ENCODE data around the gene PMEPA1.

The PMEPA1 gene

GRCh38 chr20:57622579-57623381, 87.0 kb downstream of the PMEPA1 start:
- DNase-seq (ENCODE audit: low read depth in 2 of 2), result peak; percentile 44 to 60

- no peak for DNase-seq (ENCODE audit: low read depth in 2 of 2)
Measured at GRCh38 chr20:57622201-57622570, 87.6 kb downstream of the PMEPA1 start.

GRCh38 chr20:57621421-57622200, 88.2 kb downstream of the PMEPA1 start:
- DNase-seq (ENCODE audit: low read depth in 2 of 2), result no peak

GRCh38 chr20:57620999-57621398, 88.8 kb downstream of the PMEPA1 start:
- no peak for DNase-seq (ENCODE audit: low read depth in 2 of 2)

- DNase-seq (ENCODE audit: low read depth in 2 of 2), result no peak
Measured at GRCh38 chr20:57620274-57620990, 89.4 kb downstream of the PMEPA1 start, which contains the start of gene ZBP1. TSS of gene ZBP1 (minus strand) at chr20:57620426. CDS start at chr20:57620295, 131 bp downstream.

GRCh38 chr20:57619051-57619831, 90.6 kb downstream of the PMEPA1 start:
- peak in 1 of 2 donors; percentile 45 for DNase-seq (ENCODE audit: low read depth in 2 of 2)

- no peak for DNase-seq (ENCODE audit: low read depth in 2 of 2)
Measured at GRCh38 chr20:57618764-57619050, 91.1 kb downstream of the PMEPA1 start.

GRCh38 chr20:57618091-57618763, 91.6 kb downstream of the PMEPA1 start:
- DNase-seq (ENCODE audit: low read depth in 2 of 2), result no peak

GRCh38 chr20:57617079-57617795, 92.6 kb downstream of the PMEPA1 start:
- DNase-seq (ENCODE audit: low read depth in 2 of 2), result no peak

GRCh38 chr20:57616143-57616951, 93.5 kb downstream of the PMEPA1 start:
- no peak for DNase-seq (ENCODE audit: low read depth in 2 of 2)

GRCh38 chr20:57615445-57615811, 94.4 kb downstream of the PMEPA1 start:
- no peak for DNase-seq (ENCODE audit: low read depth in 2 of 2)

- no peak for DNase-seq (ENCODE audit: low read depth in 2 of 2)
Measured at GRCh38 chr20:57614490-57615444, 95.0 kb downstream of the PMEPA1 start.

GRCh38 chr20:57613481-57613921, 96.3 kb downstream of the PMEPA1 start:
- no peak for DNase-seq (ENCODE audit: low read depth in 2 of 2)

GRCh38 chr20:57612916-57613315, 96.9 kb downstream of the PMEPA1 start:
- no peak for DNase-seq (ENCODE audit: low read depth in 2 of 2)

- DNase-seq (ENCODE audit: low read depth in 2 of 2), result no peak
Measured at GRCh38 chr20:57612436-57612835, 97.4 kb downstream of the PMEPA1 start.

GRCh38 chr20:57611586-57612311, 98.1 kb downstream of the PMEPA1 start:
- DNase-seq (ENCODE audit: low read depth in 2 of 2), result no peak

GRCh38 chr20:57610261-57610952, 99.4 kb downstream of the PMEPA1 start:
- DNase-seq (ENCODE audit: low read depth in 2 of 2), result no peak

All from activated CD4-positive, alpha-beta T cell treated with anti-CD3 and anti-CD28 coated beads for 24 hours (primary cell).